Stimulated activated CD4-positive, alpha-beta T cell treated with anti-CD3 and anti-CD28 coated beads, TNF-alpha, amount 100 ng/mL, for 24 hours (primary cell): Measurements from ENCODE around the gene VTCN1.
"Not testable (repeated sequence)": the region's sequence is repeated elsewhere in the genome, so short reads cannot be mapped to it uniquely, and the experiment has no call there.

ENCODE experiments used
- DNase-seq, 3 experiments: peaks; one replicate each; pipeline ENCODE4 v3.0.0-alpha.2; 2020; ENCODE audit warnings: low read depth in 3 of 3

VTCN1 gene

DNA sequence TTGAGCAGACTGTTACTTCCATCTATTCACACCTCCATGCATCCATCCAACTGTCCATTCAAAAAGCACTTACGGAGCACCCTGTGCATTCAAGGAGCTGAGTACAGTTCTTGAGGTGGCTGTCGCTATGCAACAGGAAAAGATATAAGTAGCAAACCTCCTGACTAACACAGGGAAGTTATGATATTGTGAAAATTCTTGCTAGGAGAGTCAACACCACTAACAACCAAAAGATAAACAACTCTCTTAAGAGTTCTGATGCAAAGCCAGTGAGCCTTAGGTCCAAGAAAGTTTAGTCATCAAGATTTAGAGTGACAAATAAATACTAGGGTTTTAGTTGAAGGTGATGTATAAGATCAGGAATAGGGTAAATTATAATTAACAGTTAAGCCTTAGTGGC is 44.7 kb downstream of the VTCN1 start:
- DNase-seq: no peak

DNA sequence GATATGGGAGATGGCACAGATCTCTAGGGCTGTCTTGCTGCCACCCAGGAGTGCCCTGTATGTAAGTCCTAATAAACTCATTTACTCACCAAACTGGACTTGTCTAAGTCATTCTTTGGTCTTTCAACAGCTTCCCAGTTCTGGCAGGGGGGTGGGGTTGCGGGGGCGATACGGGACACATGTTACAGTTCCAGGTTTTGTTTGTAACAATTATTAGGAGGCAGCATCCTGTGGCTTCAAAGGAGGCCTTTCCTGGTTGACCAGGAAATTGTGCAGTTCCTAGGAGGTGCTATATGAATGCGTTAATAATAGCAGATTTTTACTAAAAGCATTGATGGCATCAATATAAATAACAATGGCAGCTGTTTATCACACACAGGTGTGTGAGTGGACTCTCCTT is 46.5 kb downstream of the VTCN1 start:
- DNase-seq: no peak

DNA sequence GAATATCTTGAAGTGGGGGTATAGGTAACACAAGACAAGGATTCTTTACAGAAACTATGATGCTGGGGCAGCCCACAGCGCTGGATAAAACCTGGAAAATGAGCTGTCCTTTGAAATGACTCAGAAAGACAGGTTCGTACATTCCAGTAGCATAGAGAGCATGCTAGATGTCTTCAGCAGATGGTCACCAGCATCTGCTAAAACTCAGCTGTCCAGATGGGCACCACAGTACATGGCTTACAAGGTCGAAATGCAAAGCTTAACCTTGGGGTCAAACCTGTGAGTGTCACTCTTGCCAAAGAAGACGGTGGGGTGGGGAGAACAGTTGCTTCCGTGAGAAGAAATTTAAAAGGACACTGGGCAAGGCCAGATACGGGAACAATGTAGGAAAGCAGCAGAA is 47.9 kb downstream of the VTCN1 start:
- DNase-seq: no peak

- DNase-seq: no peak
Measured at GRCh38 chr1:117161887-117162286, 48.8 kb downstream of the VTCN1 start.

DNA sequence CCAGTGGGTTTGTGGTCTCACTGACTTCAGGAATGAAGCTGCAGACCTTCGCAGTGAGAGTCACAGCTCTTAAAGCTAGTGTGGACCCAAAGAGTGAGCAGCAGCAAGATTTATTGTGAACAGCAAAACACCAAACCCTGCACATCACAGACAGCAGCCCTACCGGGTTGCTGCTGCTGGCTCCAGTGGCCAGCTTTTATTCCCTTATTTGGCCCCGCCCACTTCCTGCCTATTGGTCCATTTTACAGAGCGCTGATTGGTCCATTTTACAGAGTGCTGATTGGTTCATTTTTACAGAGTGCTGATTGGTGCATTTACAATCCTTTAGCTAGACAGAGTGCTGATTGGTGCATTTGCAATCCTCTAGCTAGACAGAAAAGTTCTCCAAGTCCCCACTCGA is 59.4 kb downstream of the VTCN1 start:
- not testable (repeated sequence) for DNase-seq

- no peak for DNase-seq
Measured at GRCh38 chr1:117150316-117150715, 60.4 kb downstream of the VTCN1 start.

DNA sequence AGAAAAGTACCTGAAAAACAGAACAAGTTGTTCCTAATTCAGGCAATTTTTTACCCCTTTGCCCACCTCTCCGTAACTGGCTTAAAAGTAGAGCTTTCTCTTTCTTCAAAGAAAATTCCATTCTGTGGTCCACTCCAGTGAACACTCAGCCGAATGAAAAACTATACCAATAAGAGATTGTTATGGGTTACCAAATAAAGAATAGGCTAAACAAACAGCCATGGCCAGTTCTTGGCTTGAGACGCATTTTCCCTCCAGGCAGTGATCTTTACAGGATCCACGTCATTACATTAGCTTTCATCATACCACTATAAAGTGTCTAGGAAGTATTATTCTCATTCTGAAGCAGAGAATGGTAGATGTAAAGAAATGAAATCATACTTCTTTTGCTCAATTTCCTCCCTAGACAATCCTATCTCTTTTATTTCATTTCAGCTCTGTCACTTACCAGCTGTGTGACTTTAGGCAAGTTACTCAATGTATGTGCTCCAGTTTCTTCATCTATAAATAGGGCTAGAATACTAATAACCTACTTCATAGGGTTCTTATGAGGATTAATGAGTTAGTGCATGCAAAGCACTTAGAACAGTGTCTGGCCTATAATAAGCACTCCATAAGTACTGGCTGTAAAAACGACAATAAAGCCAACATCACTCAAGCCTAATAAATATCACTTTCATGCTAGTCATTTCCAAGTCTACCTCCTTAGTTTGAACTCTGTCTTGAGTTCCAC is 62.7 kb downstream of the VTCN1 start:
- no peak for DNase-seq

- DNase-seq: no peak
Measured at GRCh38 chr1:117147341-117147831, 63.3 kb downstream of the VTCN1 start.

DNA sequence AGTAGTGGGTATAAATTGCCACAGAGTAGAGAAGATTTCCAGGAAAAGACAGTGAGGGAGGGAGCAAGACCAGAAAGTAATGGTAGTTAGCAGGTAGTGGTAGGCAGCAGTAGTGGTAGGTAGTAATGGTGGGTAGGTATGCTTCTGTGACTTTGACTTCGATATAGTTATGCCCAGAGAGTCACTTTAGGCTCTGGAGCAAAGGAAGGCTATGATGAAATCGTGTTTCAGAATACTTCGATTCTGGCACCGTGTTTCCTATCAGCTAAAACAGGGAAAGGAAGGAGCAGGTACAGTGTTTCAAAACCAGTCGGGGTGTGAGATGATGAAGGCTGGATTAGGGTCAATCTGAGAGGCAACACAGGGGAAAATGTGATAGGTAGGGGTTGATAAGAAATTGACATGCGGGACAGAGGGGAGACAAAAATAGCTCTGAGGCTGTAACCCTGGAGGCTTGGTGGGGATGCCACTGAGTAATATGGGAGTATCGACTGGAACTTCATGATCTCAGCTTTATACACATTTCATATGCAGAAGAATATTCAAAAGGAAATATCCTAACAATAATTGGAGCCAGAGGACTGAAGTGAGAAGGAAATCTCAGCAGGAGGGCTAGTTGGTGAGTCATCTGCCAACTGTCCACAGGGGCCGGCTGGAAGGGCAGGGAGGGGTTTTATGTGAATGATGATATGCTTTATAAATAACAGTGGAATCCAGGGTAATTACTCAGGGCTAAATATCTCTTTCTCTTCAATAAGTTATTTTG is 64.0 kb downstream of the VTCN1 start:
- DNase-seq: no peak

- no peak for DNase-seq
Measured at GRCh38 chr1:117146072-117146471, 64.7 kb downstream of the VTCN1 start.

DNA sequence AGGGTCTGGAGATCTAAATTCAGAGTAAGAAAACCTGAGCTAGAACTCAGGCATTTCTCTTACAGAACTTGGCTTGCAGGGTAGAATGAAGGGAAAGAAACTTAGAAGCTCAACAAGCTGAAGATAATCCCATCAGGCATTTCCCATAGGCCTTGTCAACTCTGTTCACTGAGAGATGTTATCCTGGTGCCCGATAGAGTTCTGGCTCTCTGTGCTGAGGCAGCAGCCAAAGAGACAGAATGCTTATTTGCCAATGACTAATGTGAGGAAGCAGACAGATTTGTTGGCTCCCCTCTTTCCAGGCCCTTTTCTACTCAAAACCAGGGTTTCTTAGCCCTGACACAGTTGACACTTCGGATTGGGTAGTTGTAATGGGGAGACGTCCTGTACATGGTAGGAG is 66.9 kb downstream of the VTCN1 start:
- no peak for DNase-seq

- no peak for DNase-seq
Measured at GRCh38 chr1:117143172-117143571, 67.6 kb downstream of the VTCN1 start.

- DNase-seq: no peak
Measured at GRCh38 chr1:117142200-117142599, 68.5 kb downstream of the VTCN1 start.

DNA sequence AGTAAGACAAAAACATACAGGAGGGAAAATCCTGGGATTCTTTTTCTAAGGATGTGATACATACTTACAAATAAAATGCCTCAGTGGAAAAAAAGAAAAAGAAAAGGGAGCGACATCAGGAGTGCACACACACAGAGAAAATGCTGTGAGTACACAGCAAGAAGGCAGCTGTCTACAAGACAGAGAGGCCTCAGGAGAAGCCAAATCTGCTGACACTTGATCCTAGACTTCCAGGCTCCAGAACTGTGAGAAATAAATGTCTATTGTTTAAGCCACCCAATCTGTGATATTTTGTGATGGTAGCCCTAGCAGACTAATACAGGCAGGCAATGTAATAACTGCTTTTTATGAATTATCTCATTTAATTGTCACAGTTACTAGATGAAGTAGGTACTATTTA is 72.2 kb downstream of the VTCN1 start:
- DNase-seq: no peak

GRCh38 chr1:117138106-117138505 is 72.6 kb downstream of the VTCN1 start:
- no peak for DNase-seq

DNA sequence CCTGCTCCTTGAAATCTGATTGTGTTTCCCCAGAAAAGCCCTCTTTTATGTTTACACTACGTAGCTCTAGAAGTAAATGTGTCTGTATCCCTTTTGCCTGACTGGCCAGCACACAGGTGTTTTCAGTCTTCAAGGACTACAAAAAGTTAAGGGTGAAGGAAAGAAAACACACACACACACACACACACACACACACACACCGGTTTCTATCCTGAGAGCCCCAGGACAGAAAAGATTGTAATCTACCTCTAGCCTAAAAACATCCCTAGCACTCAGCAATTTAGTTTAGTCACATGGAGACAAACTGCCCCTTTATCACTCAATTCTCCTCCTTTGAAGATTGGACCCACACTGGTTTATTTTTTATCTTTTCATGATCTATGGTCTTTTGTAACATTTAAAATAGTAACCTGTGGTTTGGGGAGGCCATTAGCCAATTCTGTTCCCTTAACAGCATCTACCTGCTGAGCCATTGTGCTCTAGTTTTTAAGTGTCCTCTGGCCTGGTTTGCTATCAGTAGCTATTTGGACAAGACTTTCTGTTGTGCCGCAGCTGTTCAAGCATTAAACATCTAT is 73.4 kb downstream of the VTCN1 start:
- DNase-seq: no peak

GRCh38 chr1:117136749-117137148 is 74.0 kb downstream of the VTCN1 start:
- no peak for DNase-seq

GRCh38 chr1:117135329-117135728 is 75.4 kb downstream of the VTCN1 start:
- DNase-seq: no peak

- no peak for DNase-seq
Measured at GRCh38 chr1:117130526-117130925, 80.2 kb downstream of the VTCN1 start.

DNA sequence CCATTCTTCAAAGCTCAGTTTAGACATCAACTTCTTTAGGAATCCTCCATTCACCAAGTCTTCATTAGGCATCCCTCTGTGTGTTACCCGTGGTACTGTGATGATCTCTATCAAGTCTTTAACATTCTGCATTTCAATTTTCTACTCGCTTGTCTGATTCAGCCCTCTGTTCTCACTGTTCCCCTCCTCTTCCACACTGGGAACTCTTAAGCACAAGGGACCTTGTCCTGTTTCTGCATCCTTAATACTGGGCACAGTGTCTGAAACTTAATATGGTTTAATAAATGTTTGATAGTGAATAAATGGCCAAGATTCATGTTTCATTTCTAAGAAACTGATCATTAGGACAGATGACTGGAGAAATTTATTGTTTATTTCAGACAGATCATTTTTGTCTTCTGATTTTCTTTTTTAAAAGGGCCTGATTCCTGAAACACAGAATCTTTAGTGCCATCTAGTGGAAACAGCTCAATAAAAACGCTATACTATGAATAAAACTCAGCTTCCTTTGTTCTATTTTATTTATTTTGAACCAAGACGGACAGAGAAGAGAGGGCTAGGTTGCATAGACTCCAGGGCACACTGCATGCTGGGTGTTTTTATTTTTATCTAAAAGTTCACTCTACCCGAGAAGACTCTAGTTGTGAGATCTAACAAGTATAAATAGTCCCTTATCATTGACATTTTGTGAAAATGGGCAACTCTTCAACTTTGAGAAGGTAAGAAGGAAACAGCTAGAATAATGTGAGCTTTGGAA is 82.2 kb downstream of the VTCN1 start:
- DNase-seq: no peak

DNA sequence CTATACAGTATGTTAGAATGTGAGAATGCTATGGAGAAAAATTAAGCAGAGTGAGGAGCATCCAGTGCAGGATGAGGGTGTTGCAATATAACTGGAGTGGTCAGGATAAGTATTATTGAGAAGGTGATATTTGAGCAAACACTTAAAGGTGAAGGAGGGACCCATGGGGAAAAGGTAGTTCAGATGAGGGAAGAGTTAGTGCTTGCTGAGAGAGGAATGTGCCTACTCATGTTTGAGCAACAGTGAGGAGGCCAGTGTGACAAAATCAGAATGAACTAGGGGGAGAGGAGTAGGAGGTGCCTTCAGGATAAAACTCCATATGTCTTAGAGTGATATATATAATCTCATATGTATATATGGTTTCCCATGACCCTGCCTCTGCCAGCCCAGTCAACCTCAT is 82.9 kb downstream of the VTCN1 start:
- no peak for DNase-seq

- no peak for DNase-seq
Measured at GRCh38 chr1:117124661-117125060, 86.1 kb downstream of the VTCN1 start.
